HG03175 (cell line): ENCODE measurements around the gene ST3GAL4.
A peak's percentile ranks its signal among the peaks of the same experiment; 100 is the strongest.

Experiments
- ATAC-seq: cut with Tn5 transposase; IDR thresholded peaks from one replicate; pipeline ENCODE4 v1.9.1; 2021; ENCODE audit warnings: mild to moderate bottlenecking, moderate library complexity; ENCODE audit not compliant: unreplicated experiment

Gene ST3GAL4

GRCh38 chr11:126438272-126438671, 82.8 kb downstream of the ST3GAL4 start:
- ATAC-seq, result no peak

GRCh38 chr11:126438691-126439090, 83.2 kb downstream of the ST3GAL4 start:
- ATAC-seq, result no peak

DNA sequence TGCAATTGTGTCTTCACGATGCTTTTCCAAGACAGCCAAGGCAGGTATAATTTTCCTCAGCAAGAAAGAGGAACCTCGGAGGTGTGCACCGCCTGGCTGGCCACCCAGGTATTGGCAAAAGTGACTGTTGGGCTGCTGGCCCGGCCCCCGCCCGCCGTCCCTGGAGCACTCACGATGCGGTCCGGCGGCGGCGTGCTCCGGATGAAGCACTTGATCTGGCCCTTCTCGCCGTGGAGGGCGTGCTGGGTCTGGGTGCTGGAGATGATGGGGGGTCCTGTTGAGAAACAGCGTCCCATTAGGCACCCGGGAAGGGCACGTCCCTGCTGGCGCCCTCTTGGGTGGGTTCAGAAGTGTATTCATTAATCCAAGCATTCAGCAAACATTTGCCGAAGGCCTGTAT, 84.8 kb downstream of the ST3GAL4 start:
- ATAC-seq, result no peak

DNA sequence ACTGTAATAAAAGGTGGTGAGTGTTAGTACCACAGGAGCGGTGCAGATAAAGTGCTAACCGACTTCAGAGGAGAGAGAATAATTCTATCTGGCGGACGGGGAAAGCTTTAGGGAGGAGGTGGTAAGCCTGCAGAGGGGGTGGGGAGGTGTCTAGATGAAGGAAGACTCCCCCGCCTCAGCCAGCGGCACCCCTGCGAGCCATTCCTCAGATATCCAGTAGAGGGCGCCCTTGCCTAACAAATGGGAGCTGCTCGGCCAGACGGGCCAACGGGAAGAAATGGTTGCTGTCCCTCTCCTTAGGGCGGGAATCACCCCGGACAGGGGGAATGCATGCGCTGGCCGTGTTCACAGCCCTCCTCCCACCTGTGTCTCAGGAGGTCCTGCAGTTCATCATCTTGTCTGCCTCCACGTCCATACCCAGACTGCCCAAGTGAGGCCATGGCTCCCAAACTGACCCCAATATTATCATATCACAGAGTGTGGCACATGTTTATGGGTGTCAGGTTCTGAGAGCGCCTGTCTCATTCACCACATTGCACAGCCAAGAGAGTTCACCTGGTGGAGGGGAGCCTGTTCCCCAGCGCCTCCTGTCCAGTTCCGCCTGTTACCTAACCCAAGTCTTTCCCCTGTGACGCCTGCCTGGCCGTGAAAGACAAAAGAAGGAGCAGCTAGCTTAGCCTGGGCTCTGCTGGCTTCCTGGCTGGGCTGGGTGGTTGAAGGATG, 85.5 kb downstream of the ST3GAL4 start:
- peak; percentile 79 for ATAC-seq

- no peak for ATAC-seq
Measured at GRCh38 chr11:126443120-126443519, 87.6 kb downstream of the ST3GAL4 start.

DNA sequence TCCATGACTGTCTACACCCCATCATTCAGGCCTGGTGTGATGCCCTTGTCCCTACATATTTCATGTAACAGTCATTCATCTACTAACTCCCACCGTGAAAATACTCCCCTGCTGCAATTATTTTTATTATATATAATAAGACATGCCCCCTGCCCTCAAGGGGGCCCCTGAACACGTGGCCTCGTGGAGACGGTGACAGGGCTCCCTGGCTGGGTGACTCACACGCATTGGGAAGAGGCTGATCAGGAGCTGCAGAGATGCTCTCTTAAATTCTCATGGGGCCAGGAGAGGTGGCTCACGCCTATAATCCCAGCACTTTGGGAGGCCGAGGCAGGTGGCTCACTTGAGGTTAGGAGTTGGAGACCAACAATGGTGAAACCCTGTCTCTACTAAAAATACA, 88.6 kb downstream of the ST3GAL4 start:
- ATAC-seq, result no peak

DNA sequence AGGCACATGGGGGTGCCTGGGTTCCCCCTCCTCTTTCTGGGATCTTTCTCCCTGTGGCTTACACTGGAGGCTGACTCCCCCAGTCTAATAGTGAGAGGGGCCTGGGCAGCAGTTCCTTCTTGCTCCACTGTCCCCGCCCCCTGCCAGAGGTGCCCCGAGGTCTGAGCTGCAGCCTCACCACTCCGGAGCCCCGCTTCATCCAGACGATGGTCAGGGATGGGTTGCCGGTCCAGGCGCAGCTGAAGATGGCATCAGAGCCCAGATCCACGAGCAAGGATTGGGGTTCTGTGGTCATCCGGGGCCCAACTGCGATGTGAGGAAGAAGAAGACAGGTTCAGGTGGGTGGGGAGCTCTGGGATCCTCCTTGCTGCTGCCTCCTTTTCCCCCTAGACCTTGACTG, 91.1 kb downstream of the ST3GAL4 start:
- ATAC-seq, result no peak

GRCh38 chr11:126450198-126450597, 94.7 kb downstream of the ST3GAL4 start:
- no peak for ATAC-seq

GRCh38 chr11:126450806-126451205, 95.3 kb downstream of the ST3GAL4 start:
- ATAC-seq, result no peak

DNA sequence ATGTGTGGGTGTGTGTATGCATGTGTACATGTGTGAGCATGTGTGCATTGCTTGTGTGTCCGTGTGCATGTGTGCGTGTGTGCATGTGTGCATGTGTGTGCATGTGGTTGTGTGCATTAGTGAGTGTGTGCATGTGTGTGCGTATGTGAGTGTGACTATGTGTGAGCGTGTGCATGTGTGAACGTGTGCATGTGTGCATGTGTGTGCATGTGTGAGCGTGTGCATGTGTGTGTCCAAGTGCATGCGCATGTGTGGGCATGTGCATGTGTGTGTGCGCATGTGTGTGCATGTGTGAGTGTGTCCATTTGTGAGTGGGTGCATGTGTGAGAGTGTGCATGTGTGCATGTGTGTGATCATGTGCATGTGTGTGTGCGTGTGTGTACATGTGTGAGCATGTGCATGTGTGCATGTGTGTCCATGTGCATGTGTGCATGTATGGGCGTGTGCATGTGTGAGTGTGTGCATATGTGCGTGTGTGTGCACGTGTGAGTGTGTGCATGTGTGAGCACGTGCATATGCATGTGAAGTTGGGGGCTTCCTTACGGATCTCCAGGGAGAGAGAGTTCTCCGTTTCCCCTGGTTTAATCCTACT, 95.8 kb downstream of the ST3GAL4 start:
- no peak for ATAC-seq

GRCh38 chr11:126452241-126453101, 97.0 kb downstream of the ST3GAL4 start:
- ATAC-seq, result no peak

DNA sequence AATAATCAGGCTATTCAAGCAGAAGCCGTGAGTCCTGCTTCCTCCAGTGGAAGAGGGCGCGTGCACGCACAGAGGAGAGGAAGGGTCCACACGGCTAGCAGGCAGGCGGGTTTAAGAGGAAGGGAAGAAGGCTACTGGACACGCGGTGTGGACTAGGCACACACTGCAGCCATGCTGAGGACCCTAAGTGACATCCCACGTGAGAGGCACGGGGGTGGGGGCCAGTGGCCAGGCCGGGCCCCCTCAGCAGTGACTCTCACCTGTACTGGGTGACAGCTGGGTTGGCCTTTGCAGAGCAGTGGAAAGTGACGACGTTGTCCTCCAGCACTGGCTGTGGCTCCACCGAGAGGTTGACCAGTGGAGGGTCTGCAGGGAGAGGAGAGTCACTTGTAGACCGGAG, 100.6 kb downstream of the ST3GAL4 start:
- ATAC-seq, result no peak

- ATAC-seq, result no peak
Measured at GRCh38 chr11:126456783-126457542, 101.5 kb downstream of the ST3GAL4 start.

GRCh38 chr11:126457817-126458216, 102.3 kb downstream of the ST3GAL4 start:
- ATAC-seq, result no peak

DNA sequence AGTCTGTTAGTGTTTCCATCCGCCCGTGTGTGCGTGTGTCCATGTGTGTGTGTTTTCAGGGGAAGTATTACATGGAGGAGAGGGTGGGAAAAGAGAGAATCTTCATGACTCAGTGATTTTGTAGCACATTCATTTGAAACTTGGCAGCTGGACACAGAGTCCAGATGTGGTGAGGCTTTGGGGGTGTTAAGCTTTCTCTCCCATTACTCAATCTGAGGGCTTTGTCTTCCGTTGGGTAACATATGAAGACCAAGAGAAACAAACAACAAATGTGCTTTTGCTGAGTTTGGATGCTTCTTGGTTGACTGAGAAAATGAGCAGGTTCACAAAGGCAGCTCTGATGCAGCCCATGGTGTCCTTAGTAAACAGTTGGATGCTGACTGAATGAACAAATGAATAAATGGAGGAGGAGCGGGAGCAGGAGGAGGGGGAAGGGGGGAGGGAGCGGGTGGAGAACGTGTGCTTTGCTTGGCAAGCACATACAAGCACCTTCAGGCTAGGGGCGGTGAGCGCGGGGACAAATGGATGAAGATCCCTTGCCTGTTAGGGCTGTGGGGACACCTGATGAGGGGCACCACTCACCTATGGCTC, 104.3 kb downstream of the ST3GAL4 start:
- no peak for ATAC-seq

DNA sequence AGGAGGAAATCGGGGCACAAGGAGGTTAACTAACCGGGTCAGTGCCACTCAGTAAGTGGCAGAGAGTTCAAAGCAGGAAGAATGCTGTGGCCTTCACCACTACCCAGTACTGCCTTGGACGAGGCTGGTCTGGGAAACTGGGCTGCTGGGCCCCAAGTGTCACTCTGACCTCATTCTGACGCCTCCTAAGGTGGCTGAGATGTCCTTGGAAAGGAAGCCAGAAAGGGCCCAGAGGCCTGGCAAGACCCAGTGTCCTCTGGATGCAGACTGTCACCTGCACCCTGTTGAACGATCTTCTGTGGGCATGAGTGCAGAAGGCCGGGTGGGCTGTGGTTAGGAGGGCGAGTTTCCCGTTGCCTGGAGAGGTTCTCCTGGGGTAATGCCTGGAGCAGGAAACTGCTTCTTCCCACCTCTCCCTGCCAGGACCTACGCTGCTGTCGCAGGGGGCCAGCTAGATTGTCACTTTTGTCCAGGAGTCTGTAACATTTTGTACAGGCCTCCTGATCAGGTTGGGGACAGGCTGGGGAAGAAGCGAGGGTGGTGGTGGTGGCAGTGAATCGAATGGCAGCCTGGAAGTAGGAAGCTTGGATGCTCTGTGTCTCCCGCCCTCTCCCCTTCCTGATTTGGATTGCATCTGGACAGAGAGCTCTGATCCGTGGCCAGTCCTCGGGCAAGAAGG, 105.1 kb downstream of the ST3GAL4 start:
- no peak for ATAC-seq

DNA sequence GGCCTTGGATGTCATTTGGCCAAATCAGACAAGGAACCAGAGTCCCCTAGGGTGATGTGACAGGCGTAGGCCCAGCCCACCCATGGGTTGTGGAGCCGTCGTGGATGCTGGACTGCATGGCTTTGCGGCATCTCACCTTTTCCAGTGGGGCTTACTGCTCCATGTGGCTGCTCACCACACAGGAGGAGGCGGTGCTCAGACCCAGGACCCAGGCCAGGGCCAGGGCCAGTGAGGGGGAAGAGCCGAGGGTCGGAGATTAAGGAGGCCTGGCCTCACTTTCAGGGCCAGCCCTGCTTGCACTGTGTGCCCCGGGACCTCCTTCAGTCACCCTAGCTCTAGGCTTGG, 105.6 kb downstream of the ST3GAL4 start:
- ATAC-seq, result no peak

DNA sequence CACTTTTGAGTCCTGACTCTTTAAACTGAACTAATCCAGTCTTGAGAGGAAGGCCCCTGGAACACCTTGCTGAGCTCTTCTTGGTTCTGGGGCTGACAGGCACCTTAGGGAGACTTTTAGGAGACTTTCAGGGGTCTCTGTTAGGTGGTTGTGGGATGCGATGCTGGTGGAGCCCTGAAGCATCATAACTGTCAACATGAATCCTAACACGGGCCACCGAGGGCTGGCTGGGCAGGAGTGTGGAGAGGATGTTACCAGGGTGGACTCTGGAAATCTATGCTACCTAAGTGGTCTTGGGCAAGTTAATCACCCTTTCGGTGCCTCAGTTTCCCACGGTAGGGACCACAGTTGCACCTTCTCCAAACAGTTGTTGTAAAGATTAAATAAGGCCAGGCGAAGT, 106.5 kb downstream of the ST3GAL4 start:
- ATAC-seq, result no peak

- ATAC-seq, result no peak
Measured at GRCh38 chr11:126462422-126462821, 106.9 kb downstream of the ST3GAL4 start.
